22Rv1 (cell line): ENCODE measurements around the gene APH1B.

Experiments
- ZFX ChIP-seq: fragments of 450-650 bp; IDR thresholded peaks from 2 replicates; pipeline ENCODE4 v1.6.1; 2017; ENCODE audit warnings: antibody characterized with exemption, borderline replicate concordance
- TF ChIP-seq, protein P1 (sequence below): fragments of 450-650 bp; IDR thresholded peaks from 2 replicates; pipeline ENCODE4 v1.5.1; 2017; ENCODE audit warnings: mild to moderate bottlenecking

DNA sequence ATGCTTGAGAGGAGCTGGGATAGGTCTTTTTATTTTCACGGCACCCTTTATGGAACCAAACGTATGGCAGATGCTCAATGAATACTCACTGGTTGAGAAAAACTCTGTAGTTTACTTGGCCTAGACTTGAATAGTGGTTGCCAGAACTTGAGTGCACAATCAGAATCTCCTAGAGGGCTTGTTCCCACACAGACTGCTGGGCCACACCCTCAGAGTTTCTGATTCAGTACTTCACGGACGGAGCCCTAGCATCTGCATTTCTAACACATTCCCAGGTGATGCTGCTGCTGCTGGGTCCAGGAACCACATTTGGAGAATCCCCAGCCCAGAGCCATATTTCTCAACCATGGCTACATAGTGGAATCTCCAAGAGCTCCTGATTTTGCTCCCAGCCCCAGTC is 79.7 kb downstream of the APH1B start:
- TF ChIP-seq, protein P1, sequence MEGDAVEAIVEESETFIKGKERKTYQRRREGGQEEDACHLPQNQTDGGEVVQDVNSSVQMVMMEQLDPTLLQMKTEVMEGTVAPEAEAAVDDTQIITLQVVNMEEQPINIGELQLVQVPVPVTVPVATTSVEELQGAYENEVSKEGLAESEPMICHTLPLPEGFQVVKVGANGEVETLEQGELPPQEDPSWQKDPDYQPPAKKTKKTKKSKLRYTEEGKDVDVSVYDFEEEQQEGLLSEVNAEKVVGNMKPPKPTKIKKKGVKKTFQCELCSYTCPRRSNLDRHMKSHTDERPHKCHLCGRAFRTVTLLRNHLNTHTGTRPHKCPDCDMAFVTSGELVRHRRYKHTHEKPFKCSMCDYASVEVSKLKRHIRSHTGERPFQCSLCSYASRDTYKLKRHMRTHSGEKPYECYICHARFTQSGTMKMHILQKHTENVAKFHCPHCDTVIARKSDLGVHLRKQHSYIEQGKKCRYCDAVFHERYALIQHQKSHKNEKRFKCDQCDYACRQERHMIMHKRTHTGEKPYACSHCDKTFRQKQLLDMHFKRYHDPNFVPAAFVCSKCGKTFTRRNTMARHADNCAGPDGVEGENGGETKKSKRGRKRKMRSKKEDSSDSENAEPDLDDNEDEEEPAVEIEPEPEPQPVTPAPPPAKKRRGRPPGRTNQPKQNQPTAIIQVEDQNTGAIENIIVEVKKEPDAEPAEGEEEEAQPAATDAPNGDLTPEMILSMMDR = no peak
- no peak for TF ChIP-seq ZFX
